Small intestine (tissue), 7 donors: ENCODE data around the gene NAT16. TPM values are rescaled to one million over a fixed set of nuclear protein-coding genes. Genes with fewer than 3 reads are reported as not detected.

Experiments used
- DNase-seq, 2 donors: peaks; one replicate each; pipeline versions ENCODE4 v3.0.0 to v3.0.0-alpha.2; 2013
- FAIRE-seq: peaks from 2 replicates; lab custom pipeline; 2012; peaks lifted over from hg19 to GRCh38; lab: Jason Lieb, UNC
- H3K27ac ChIP-seq, 3 donors: one replicate each; pipeline ENCODE4 v1.5.1; 2013; ENCODE audit warnings: low read length in 2 of 3, mild to moderate bottlenecking in 2 of 3, control low read depth in 1 of 3, inconsistent platforms in 1 of 3, low read depth in 1 of 3, moderate library complexity in 1 of 3
- H3K27me3 ChIP-seq, 3 donors: one replicate each; pipeline ENCODE4 v1.6.1; 2013; ENCODE audit warnings: low read length in 3 of 3, inconsistent platforms in 1 of 3; ENCODE audit not compliant: control insufficient read depth in 3 of 3, insufficient read depth in 3 of 3
- H3K36me3 ChIP-seq, 3 donors: one replicate each; pipeline ENCODE4 v1.6.1; 2013; ENCODE audit warnings: low read length in 3 of 3, inconsistent platforms in 1 of 3, low read depth in 1 of 3, mild to moderate bottlenecking in 1 of 3, moderate library complexity in 1 of 3; ENCODE audit not compliant: control insufficient read depth in 3 of 3, insufficient read depth in 2 of 3
- H3K4me1 ChIP-seq, 3 donors: one replicate each; pipeline ENCODE4 v1.6.1; 2013; ENCODE audit warnings: low read length in 2 of 3, inconsistent platforms in 1 of 3, low read depth in 1 of 3, mild to moderate bottlenecking in 1 of 3, moderate library complexity in 1 of 3; ENCODE audit not compliant: control insufficient read depth in 3 of 3, insufficient read depth in 2 of 3
- H3K4me3 ChIP-seq, 3 donors: one replicate each; pipeline ENCODE4 v1.5.1; 2013; ENCODE audit warnings: low read length in 3 of 3, control low read depth in 1 of 3, inconsistent platforms in 1 of 3, low read depth in 1 of 3, mild to moderate bottlenecking in 1 of 3, moderate library complexity in 1 of 3
- H3K9me3 ChIP-seq, 2 donors: one replicate each; pipeline ENCODE4 v1.6.1; 2013; ENCODE audit warnings: low read depth in 1 of 2, low read length in 1 of 2; ENCODE audit not compliant: control insufficient read depth in 2 of 2, insufficient read depth in 1 of 2
- WGBS, 3 donors: extraction: QIAGEN DNeasy Blood & Tissue Kit; methylation state at CpG; one replicate each; pipeline ENCODE4 v1.1.7; 2013; 5-methylcytosine and 5-hydroxymethylcytosine counted together
- polyA plus RNA-seq, 4 donors: library from polyadenylated mRNA; stranded (reverse) in 3 of 4; unstranded in 1 of 4; fragments of 200-250 nt in 3 of 4; fragments of 120-200 nt in 1 of 4; gene quantifications; one replicate each; pipeline versions ENCODE4 v1.2.1 to v1.2.3, GENCODE V29; 2013
- donor health status: healthy with polysubstance abuse.
- donor health status: control.
- donor health status: control.
- donor health status: Bipolar disorder and iron deficiency.
- donor health status: healthy.

NAT16 gene
- polyA plus RNA-seq, 4 donors: 0.04 to 0.10 TPM; not detected in 2

DNA sequence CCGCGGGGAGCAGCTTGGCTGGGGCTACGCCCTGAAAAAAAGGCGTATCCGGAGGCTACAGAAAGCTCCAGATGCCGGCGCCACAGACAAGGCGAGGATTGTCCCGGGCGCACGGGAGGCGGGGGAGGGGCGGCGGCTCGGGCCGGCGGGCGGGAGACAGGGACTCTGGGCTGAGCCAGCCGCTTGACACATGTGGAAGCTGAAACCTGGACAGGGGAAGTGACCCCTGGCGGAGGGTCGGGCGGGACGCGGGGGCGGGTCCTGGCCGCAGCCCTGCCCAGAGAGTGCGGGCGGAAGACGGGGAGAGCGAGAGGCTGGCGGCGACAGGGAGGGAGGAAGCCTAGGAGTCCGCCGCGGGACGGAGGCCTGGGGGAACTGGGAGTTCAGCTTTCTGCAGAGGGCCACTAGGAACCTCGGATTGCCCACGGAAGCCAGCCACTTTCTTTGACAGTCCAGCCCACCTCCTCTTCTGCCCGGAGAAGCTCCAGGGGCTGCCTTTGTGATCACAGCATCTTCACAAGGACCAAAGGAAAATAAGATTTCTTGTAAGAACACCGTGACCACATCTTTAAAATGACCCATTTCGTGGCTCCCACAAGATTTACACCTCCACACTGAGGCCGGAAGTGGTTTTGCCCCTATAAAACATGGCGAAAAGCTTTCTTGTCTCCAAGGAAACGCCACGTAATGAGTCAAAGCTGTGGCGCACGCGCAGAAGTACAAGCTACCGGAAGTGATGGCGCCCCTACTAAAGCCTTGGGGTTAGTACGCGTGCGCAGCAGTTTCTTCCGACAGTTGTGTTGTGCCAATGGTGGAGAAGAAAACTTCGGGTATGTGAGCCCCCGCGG lies 37.5 kb upstream of the NAT16 start, which contains the start of the genes PLOD3 and ZNHIT1:
Gene PLOD3 (minus strand): TSS at position 194 of the 848 bp plus-strand sequence. CDS start 307 bp downstream, outside the sequence.
Gene ZNHIT1 (plus strand): TSS at position 778 of the 848 bp plus-strand sequence. CDS start 31 bp downstream, at position 809.
- peaks cover 0 to 31% (median 5%) of the 10 kb centered on the region in 3 donors for H3K4me1 ChIP-seq
- peak; percentile 55 for FAIRE-seq
- peak within 1 kb of the TSS; percentile 73 to 77 (median 77) for H3K4me3 ChIP-seq
- peak within 1 kb of the TSS; percentile 91 to 99 (median 98) for H3K27ac ChIP-seq
- H3K36me3 ChIP-seq: peaks cover under 1 to 54% (median 9%) of the 10 kb centered on the region in 3 donors
- WGBS, 3 donors: 1% methylated on average over 48 to 57 of the region's 57 CpGs
- no peaks in the 10 kb centered on the region for H3K9me3 ChIP-seq
- peak; percentile 98 to 99 for DNase-seq
- no peaks in the 10 kb centered on the region for H3K27me3 ChIP-seq

DNA sequence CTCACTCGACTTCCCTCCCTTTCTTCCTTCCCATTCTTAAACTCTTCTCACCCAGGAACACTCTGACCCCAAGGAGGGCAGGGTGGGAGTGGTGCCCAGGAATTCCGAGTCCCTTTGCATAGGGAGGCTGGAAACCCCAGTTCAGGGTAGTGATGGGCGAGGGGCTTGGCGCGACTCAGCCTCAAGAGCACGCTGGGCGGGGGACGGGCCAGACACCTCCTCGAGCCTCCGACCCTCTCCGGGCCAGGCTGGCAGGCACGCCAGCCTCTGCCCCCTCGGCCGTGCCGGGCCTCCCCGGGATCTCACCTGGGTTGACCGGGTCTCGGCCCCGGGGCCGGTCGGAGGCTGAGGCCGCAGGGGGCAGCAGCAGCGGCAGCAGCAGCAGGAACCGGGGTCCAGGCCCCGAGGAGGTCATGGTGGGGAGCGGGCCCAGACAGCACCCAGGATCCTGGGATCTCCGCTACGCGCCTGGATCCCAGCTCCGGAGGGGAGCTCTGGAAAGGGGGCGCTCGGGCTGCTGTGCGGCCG lies 36.8 kb upstream of the NAT16 start:
- peak; percentile 41 to 56 for DNase-seq
- peak overlapping the region; percentile 91 to 99 (median 98) for H3K27ac ChIP-seq
- peaks cover 0 to 31% (median 5%) of the 10 kb centered on the region in 3 donors for H3K4me1 ChIP-seq
- H3K36me3 ChIP-seq: peaks cover 5 to 54% (median 8%) of the 10 kb centered on the region in 3 donors
- peak overlapping the region; percentile 73 to 77 (median 77) for H3K4me3 ChIP-seq
- no peaks in the 10 kb centered on the region for H3K27me3 ChIP-seq
- H3K9me3 ChIP-seq: no peaks in the 10 kb centered on the region
- FAIRE-seq: no peak
- 0 to 2% (median 1%) methylated on average over 17 to 34 of the region's 34 CpGs for WGBS, 3 donors

DNA sequence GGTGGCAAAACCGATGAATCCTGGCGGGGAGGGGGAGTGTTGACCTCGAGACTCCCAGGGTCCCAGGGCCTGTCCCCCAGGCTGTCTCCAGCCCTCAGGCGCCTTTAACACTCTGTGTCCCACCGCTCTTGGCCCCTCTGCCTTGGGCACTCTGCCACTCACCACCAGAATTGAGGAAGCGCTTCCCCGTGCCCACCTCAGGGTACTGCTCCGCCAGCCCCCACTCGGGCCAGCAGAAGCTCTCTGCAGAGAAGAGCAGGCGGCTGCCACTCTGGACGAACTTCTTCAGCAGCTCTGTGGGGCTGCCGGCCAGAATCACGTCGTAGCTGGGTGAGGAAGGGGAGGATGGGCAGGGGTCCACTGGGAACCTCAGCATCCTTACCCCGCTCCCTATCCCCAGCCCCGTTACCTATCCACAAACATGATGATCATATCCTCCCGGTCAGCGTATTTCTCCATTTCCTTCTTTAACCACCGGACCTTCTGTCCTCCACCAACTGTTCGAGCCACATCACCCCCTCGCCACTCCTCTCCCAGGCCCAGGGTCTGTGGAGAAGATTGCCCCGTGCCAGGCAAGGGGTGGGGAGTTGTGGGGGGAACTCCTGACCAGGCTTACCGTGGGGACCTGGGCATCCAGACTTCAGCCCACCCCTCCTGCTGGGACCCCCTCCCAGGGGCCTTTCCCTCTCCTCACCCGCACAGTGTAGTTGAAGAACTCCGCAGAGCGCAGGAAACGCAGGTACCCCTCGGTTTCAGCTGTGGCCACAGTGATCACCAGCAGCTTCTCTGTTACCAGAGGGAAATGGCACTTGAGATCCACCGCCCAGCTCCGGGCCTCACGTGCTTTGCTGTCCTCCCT lies 36.1 kb upstream of the NAT16 start:
- WGBS, 3 donors: 67 to 74% (median 74%) methylated on average over 28 to 31 of the region's 31 CpGs
- Histone ChIP-seq H3K27ac (peak overlapping the region in 2 of 3 donors; percentile 98 to 99), H3K9me3 (no peaks in the 10 kb centered on the region), H3K36me3 (peaks cover 11 to 54% (median 11%) of the 10 kb centered on the region in 3 donors), H3K4me3 (peak overlapping the region in 2 of 3 donors; percentile 73 to 77), H3K4me1 (peaks cover 0 to 31% (median 5%) of the 10 kb centered on the region in 3 donors), H3K27me3 (no peaks in the 10 kb centered on the region)
- no peak for DNase-seq
- no peak for FAIRE-seq

DNA sequence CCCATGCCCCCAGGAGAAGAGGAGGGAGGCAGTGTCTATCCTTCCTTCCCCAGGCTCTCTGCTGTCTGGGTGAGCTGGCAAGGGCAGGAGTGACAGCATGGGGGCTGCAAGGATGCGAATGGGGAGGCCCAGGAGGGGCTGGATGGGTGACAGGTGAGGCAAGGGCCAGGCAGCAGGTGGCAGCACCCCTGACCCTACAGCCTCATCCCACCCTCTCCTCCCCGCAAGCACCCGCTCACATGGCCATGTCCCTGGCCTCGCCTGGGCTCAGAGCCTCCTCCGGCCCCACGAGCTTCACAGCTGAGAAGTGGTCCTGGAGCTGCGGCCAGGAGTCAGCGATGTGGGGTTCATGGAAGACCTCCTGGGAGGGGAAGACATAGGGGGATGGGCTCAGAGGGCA lies 31.9 kb upstream of the NAT16 start:
- H3K4me1 ChIP-seq: peaks cover 0 to 11% (median 2%) of the 10 kb centered on the region in 3 donors
- H3K9me3 ChIP-seq: no peaks in the 10 kb centered on the region
- no peaks in the 10 kb centered on the region for H3K27me3 ChIP-seq
- no peak overlapping the region for H3K4me3 ChIP-seq
- DNase-seq: no peak
- no peak overlapping the region for H3K27ac ChIP-seq
- peaks cover 20 to 88% (median 24%) of the 10 kb centered on the region in 3 donors for H3K36me3 ChIP-seq
- FAIRE-seq: no peak
- WGBS, 3 donors: 93 to 99% (median 95%) methylated on average over 6 to 8 of the region's 8 CpGs

DNA sequence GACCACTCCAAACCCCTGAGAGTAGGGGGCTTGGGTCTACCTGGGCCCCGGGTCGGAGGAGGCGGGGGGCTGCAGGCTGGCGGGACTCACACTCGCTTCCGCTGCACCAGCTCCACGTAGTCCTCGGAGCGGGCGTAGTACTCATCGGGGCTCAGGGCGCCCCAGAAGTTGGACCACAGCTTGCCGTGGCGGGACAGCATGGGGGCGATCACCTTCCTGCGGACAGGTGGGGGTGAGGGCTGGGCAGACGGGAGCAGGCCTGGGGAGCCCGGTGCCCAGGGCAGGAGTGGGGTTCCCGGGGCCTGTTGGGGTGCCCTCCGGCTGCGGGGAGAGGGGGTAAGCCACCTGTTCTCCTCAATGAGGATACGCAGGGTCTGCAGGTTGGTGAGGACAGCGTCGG lies 31.4 kb upstream of the NAT16 start:
- DNase-seq (no peak), FAIRE-seq (no peak)
- Histone ChIP-seq H3K27me3 (no peaks in the 10 kb centered on the region), H3K4me1 (peaks cover 0 to 6% (median 2%) of the 10 kb centered on the region in 3 donors), H3K9me3 (no peaks in the 10 kb centered on the region), H3K4me3 (no peak overlapping the region), H3K27ac (no peak overlapping the region), H3K36me3 (peaks cover 20 to 92% (median 24%) of the 10 kb centered on the region in 3 donors)
- 96 to 97% (median 96%) methylated on average over 19 to 24 of the region's 24 CpGs for WGBS, 3 donors

DNA sequence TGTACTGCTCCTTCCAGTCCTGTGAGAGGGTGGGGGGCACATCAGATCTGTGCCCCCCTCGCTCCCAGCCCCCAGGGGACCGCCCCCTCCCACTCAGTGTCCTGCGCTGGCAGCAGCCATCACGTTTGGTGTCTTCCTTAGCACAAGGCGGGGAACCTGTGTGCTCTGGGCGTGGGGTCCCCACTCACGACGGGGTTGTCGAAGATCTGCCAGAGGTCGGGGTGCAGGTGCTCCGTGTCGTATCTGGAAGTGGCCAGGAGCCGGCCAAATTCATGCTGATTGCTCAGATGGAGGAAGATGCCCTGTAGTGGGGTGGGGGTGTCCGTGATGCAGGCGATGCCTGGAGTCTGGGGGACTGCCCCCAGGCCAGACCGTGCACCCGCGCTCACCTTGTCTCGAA lies 30.1 kb upstream of the NAT16 start:
- no peak overlapping the region for H3K4me3 ChIP-seq
- H3K4me1 ChIP-seq: no peaks in the 10 kb centered on the region
- WGBS, 3 donors: 94% methylated on average over 17 to 19 of the region's 19 CpGs
- FAIRE-seq (no peak), DNase-seq (no peak)
- peaks cover 20 to 93% (median 22%) of the 10 kb centered on the region in 3 donors for H3K36me3 ChIP-seq
- H3K9me3 ChIP-seq: no peaks in the 10 kb centered on the region
- no peak overlapping the region for H3K27ac ChIP-seq
- H3K27me3 ChIP-seq: no peaks in the 10 kb centered on the region

DNA sequence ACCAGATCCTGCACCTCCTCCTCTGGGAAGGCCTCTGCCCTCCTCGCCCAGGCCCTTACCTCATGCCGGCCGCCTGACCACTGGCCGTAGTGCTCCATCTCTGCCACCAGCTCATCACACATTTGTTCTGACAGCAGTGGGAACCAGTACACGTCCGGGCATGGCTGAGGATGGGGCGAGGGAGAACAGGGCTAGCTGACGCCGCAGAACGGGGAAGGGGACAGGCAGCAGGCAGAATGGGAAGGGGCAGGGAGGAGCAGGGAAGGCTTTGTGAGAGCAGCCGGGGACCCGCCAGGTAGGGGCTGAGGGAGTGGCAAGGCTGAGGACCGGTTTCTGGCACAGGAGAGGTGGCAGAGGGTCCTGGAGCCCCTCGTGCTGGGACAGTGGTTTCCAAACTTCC lies 28.7 kb upstream of the NAT16 start:
- WGBS, 3 donors: 89 to 94% (median 94%) methylated on average over 14 of the region's 14 CpGs
- no peaks in the 10 kb centered on the region for H3K9me3 ChIP-seq
- no peak for FAIRE-seq
- no peak for DNase-seq
- H3K27me3 ChIP-seq: no peaks in the 10 kb centered on the region
- peaks cover 20 to 83% (median 22%) of the 10 kb centered on the region in 3 donors for H3K36me3 ChIP-seq
- no peak overlapping the region for H3K4me3 ChIP-seq
- H3K27ac ChIP-seq: no peak overlapping the region
- H3K4me1 ChIP-seq: no peaks in the 10 kb centered on the region
